GM23248 (cell line): ENCODE results near the gene ARL14.

Experiments used
- EZH2 ChIP-seq: fragments of 200-600 bp; sonication (generic); IDR thresholded peaks from 2 replicates; pipeline ENCODE4 v1.6.1; 2018; ENCODE audit warnings: antibody characterized with exemption, mild to moderate bottlenecking; ENCODE audit not compliant: insufficient read depth, poor library complexity, severe bottlenecking
- EZH2phosphoT487 ChIP-seq: fragments of 200-600 bp; sonication (generic); IDR thresholded peaks from 2 replicates; pipeline ENCODE4 v1.6.1; 2018; ENCODE audit warnings: antibody characterized with exemption, moderate library complexity, mild to moderate bottlenecking, low read depth; ENCODE audit not compliant: insufficient read depth

GRCh38 chr3:160691151-160691550 lies 14.2 kb downstream of the ARL14 start:
- no peak for TF ChIP-seq EZH2
- no peak for TF ChIP-seq EZH2phosphoT487
